Endothelial cell of umbilical vein (primary cell): ENCODE data around the gene SPON1. TPM values are rescaled to one million over a fixed set of nuclear protein-coding genes. Genes with fewer than 3 reads are reported as not detected.
"Not testable (repeated sequence)": the region's sequence is repeated elsewhere in the genome, so short reads cannot be mapped to it uniquely, and the experiment has no call there.

Experiments
- BruUV-seq: library from RNA; stranded (reverse); fragments of 400-500 nt; replicated peaks from 2 replicates; lab custom pipeline; 2021; lab: Mats Ljungman, UMichigan
- CTCF ChIA-PET: fragments of 300-600, 350-600 bp; sonication (Branson Sonifier 250); formaldehyde crosslinking; loops from one replicate; lab custom pipeline; 2021; ENCODE audit warnings: antibody characterized with exemption, inconsistent platforms; lab: Charles Lee
- POLR2A ChIA-PET: fragments of 300-600, 350-600 bp; sonication (Branson Sonifier 250); formaldehyde crosslinking; loops from one replicate; lab custom pipeline; 2021; ENCODE audit warnings: antibody characterized with exemption, inconsistent platforms; lab: Charles Lee
- DNase-seq: peaks from one replicate; pipeline ENCODE4 v3.0.0-alpha.2; 2011; ENCODE audit warnings: low read depth, low spot score
- FAIRE-seq: peaks from 2 replicates; lab custom pipeline; 2011; peaks lifted over from hg19 to GRCh38; lab: Jason Lieb, UNC
- H2AFZ ChIP-seq: 2 replicates; pipeline ENCODE4 v1.6.0; 2012; ENCODE audit warnings: low read depth, low read length, control low read depth, inconsistent platforms
- H3K27ac ChIP-seq: 2 replicates; pipeline ENCODE4 v1.5.1; 2011; ENCODE audit warnings: low read depth, mild to moderate bottlenecking, control low read depth, low read length, moderate library complexity; ENCODE audit not compliant: insufficient read depth
- H3K27me3 ChIP-seq, 2 experiments: 2 replicates each; pipeline versions ENCODE4 v1.6.0 to v1.6.1; 2011; ENCODE audit warnings: low read length in 2 of 2, mixed read lengths in 1 of 2; ENCODE audit not compliant: control insufficient read depth in 2 of 2, insufficient read depth in 2 of 2
- H3K36me3 ChIP-seq, 2 experiments: 2 replicates in 1 of 2; 3 replicates in 1 of 2; pipeline ENCODE4 v1.5.1; 2011; ENCODE audit warnings: low read length in 2 of 2, mild to moderate bottlenecking in 1 of 2, moderate library complexity in 1 of 2; ENCODE audit not compliant: control insufficient read depth in 2 of 2, insufficient read depth in 2 of 2; ENCODE audit errors: extremely low read depth in 1 of 2
- H3K4me1 ChIP-seq: 3 replicates; pipeline ENCODE4 v1.5.1; 2011; ENCODE audit warnings: mild to moderate bottlenecking, low read length; ENCODE audit not compliant: control insufficient read depth, insufficient read depth; ENCODE audit errors: extremely low read depth
- H3K4me2 ChIP-seq: 2 replicates; pipeline ENCODE4 v1.6.1; 2011; ENCODE audit warnings: low read length, control low read depth, mixed read lengths; ENCODE audit not compliant: insufficient read depth
- H3K4me3 ChIP-seq, 3 experiments: fragments of 200-600 bp in 1 of 3; sonication (generic), shearing (Covaris generic) in 1 of 3; replicated peaks in 1 of 3; 2 replicates each; pipeline ENCODE4 v1.5.1; 2011 to 2016; ENCODE audit warnings: control low read depth in 3 of 3, low read length in 3 of 3, mild to moderate bottlenecking in 2 of 3, inconsistent platforms in 1 of 3, low read depth in 1 of 3, moderate library complexity in 1 of 3; ENCODE audit not compliant: insufficient read depth in 1 of 3
- H3K79me2 ChIP-seq: 2 replicates; pipeline ENCODE4 v1.6.0; 2012; ENCODE audit warnings: low read length, inconsistent platforms; ENCODE audit not compliant: control insufficient read depth, insufficient read depth
- H3K9ac ChIP-seq: replicated peaks from 2 replicates; pipeline ENCODE3; 2011; ENCODE audit warnings: low read length, control low read depth; ENCODE audit not compliant: insufficient read depth; ENCODE audit errors: extremely low read depth
- H3K9me1 ChIP-seq: replicated peaks from 3 replicates; pipeline ENCODE4 v1.6.0; 2011; ENCODE audit warnings: mild to moderate bottlenecking, low read length; ENCODE audit not compliant: control insufficient read depth, insufficient read depth; ENCODE audit errors: extremely low read depth
- H3K9me3 ChIP-seq: replicated peaks from 2 replicates; pipeline ENCODE4 v1.5.1; 2012; ENCODE audit warnings: low read length, inconsistent platforms; ENCODE audit not compliant: control insufficient read depth, insufficient read depth
- H4K20me1 ChIP-seq: replicated peaks from 2 replicates; pipeline ENCODE3; 2011; ENCODE audit warnings: mild to moderate bottlenecking, low read length; ENCODE audit not compliant: control insufficient read depth, insufficient read depth; ENCODE audit errors: extremely low read depth
- EZH2 ChIP-seq: IDR thresholded peaks from 2 replicates; pipeline ENCODE4 v1.6.1; 2012; ENCODE audit warnings: borderline replicate concordance, low read depth, mild to moderate bottlenecking, moderate library complexity, low read length, inconsistent platforms; ENCODE audit not compliant: severe bottlenecking
- GATA2 ChIP-seq: IDR thresholded peaks from 2 replicates; pipeline ENCODE4 v1.7.0; 2011; ENCODE audit warnings: low read depth, mild to moderate bottlenecking, moderate library complexity, mixed read lengths, low read length; ENCODE audit not compliant: insufficient read length, insufficient read depth
- JUN ChIP-seq: IDR thresholded peaks from 2 replicates; pipeline ENCODE4 v1.6.1; 2011; ENCODE audit warnings: borderline replicate concordance, low read depth; ENCODE audit not compliant: insufficient read length, insufficient read depth
- MYC ChIP-seq: IDR thresholded peaks from one replicate; pipeline ENCODE4 v1.6.1; 2011; ENCODE audit warnings: mild to moderate bottlenecking, low read depth, low read length
- POLR2AphosphoS5 ChIP-seq: IDR thresholded peaks from 2 replicates; pipeline ENCODE4 v1.6.1; 2012; ENCODE audit warnings: low read depth, mild to moderate bottlenecking, control low read depth, low read length, moderate library complexity; ENCODE audit not compliant: insufficient read depth
- dilution Hi-C: fragments of 300-500 bp; cut with MboI; formaldehyde crosslinking; loops from one replicate; pipeline ENCODE4 v1.15.0; 2019; ENCODE audit warnings: low sequenced_read_pairs; ENCODE audit not compliant: extremely low pct_ligation_motif_present
- intact Hi-C: fragments of 100-400 bp; cut with micrococcal nuclease; formaldehyde crosslinking; loops from one replicate; pipeline ENCODE4 v1.10.0; 2022
- polyA plus RNA-seq, 4 experiments: library from polyadenylated mRNA; depleted of rRNA in 3 of 4; stranded (reverse) in 3 of 4; unstranded in 1 of 4; fragments of >200 nt; gene quantifications; 2 replicates each; pipeline versions ENCODE4 v1.2.1 to v1.2.3, GENCODE V29; 2011 to 2012; ENCODE audit warnings: missing spikeins in 1 of 4
- total RNA-seq: library from RNA; stranded (reverse); gene quantifications from 2 replicates; pipeline ENCODE4 v1.2.3, GENCODE V29; 2021
- TF ChIP-seq, protein P1 (sequence below): IDR thresholded peaks from 2 replicates; pipeline ENCODE4 v1.6.1; 2011; ENCODE audit not compliant: insufficient read depth, insufficient read length
- TF ChIP-seq, protein P2 (sequence below), 2 donors: IDR thresholded peaks; 1 replicate in 1 of 2; 2 replicates in 1 of 2; pipeline ENCODE4 v1.5.1; 2011; ENCODE audit warnings: low read length in 2 of 2, mild to moderate bottlenecking in 2 of 2, moderate library complexity in 2 of 2, control low read depth in 1 of 2, inconsistent platforms in 1 of 2, low read depth in 1 of 2; ENCODE audit not compliant: insufficient read depth in 1 of 2; ENCODE audit errors: extremely low read depth in 1 of 2

SPON1 gene
- total and polyA plus RNA-seq, 2 donors (not counting 3 experiments of a cell fraction or from before 2014, with no cell fraction given), result 0.31 TPM; not detected in 1

DNA sequence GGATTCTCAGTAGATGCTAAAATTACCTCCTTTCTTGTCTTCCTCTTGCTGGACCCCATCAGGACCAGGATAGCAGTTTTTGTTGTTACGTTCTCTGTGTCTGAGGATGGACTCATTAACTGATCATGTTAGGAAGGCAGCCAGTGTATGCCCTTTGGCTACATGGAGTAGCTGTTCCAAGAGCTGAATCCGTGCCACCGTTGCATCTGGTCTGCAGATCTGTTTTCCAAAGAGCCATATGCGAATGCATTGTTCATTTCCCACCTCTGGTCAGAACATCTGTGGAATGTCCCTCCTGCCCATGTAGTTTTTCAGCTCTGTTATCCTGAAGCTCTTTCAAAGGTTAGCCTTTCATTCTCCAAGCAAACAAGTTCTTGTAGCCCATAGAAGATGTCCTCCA, 188.4 kb downstream of the SPON1 start:
- POLR2A ChIA-PET, result no interaction called here
- no peak overlapping the region for H3K4me2 ChIP-seq
- DNase-seq, result no peak
- no peaks in the 10 kb centered on the region for H3K36me3 ChIP-seq
- no peak overlapping the region for H3K4me3 ChIP-seq
- CTCF ChIA-PET, result interaction anchor here (4.4 kb wide), 1 partner anchor 379 kb away, joined by 63 read pairs; no protein-coding TSS in a partner anchor
- dilution Hi-C loops (no loop called here), intact Hi-C loops (no loop called here)
- H3K27me3 ChIP-seq, result no peaks in the 10 kb centered on the region
- no peaks in the 10 kb centered on the region for H3K9me3 ChIP-seq
- H3K9ac ChIP-seq, result no peak overlapping the region
- H4K20me1 ChIP-seq, result no peaks in the 10 kb centered on the region
- H2AFZ ChIP-seq, result no peak overlapping the region
- no peak for FAIRE-seq
- no peak overlapping the region for H3K27ac ChIP-seq
- BruUV-seq, result no TSS peak
- H3K4me1 ChIP-seq, result no peaks in the 10 kb centered on the region
- TF ChIP-seq JUN (no peak), POLR2AphosphoS5 (no peak), GATA2 (no peak), EZH2 (no peak), MYC (no peak)
- TF ChIP-seq, protein P1, sequence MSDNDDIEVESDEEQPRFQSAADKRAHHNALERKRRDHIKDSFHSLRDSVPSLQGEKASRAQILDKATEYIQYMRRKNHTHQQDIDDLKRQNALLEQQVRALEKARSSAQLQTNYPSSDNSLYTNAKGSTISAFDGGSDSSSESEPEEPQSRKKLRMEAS, result no peak
- TF ChIP-seq, protein P2, sequence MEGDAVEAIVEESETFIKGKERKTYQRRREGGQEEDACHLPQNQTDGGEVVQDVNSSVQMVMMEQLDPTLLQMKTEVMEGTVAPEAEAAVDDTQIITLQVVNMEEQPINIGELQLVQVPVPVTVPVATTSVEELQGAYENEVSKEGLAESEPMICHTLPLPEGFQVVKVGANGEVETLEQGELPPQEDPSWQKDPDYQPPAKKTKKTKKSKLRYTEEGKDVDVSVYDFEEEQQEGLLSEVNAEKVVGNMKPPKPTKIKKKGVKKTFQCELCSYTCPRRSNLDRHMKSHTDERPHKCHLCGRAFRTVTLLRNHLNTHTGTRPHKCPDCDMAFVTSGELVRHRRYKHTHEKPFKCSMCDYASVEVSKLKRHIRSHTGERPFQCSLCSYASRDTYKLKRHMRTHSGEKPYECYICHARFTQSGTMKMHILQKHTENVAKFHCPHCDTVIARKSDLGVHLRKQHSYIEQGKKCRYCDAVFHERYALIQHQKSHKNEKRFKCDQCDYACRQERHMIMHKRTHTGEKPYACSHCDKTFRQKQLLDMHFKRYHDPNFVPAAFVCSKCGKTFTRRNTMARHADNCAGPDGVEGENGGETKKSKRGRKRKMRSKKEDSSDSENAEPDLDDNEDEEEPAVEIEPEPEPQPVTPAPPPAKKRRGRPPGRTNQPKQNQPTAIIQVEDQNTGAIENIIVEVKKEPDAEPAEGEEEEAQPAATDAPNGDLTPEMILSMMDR (IDR thresholded peaks at IDR 0.05; ENCODE audit: extremely low read depth in 1 of 2, insufficient read depth in 1 of 2, low read depth in 1 of 2, low read length in 2 of 2), result no peak
- H3K79me2 ChIP-seq, result no peaks in the 10 kb centered on the region
- H3K9me1 ChIP-seq, result no peaks in the 10 kb centered on the region

DNA sequence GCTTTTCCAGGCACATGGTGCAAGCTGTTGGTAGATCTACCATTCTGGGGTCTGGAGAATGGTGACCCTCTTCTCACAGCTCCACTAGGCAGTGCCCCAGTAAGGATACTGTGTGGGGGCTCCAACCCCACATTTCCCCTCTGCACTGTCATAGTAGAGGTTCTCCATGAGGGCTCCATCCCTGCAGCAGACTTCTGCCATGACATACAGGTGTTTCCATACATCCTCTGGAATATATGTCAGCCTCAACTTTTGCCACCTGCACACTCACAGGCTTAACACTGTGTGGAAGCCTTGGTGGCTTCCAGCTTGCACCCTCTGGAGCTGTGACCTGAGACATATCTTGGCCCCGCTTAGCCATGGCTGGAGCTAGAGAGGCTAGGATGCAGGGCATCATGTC, 191.6 kb downstream of the SPON1 start:
- H3K79me2 ChIP-seq, H3K27ac ChIP-seq, H3K4me2 ChIP-seq, POLR2A ChIA-PET, CTCF ChIA-PET, intact Hi-C loops, H4K20me1 ChIP-seq, H3K9ac ChIP-seq, DNase-seq, FAIRE-seq, H3K36me3 ChIP-seq, BruUV-seq, H3K9me3 ChIP-seq, dilution Hi-C loops, H2AFZ ChIP-seq, H3K4me3 ChIP-seq, H3K9me1 ChIP-seq, H3K27me3 ChIP-seq, H3K4me1 ChIP-seq: not testable (repeated sequence)
